KMS-11 (cell line): ENCODE measurements around the gene TGDS.
"Not testable (repeated sequence)": the region's sequence is repeated elsewhere in the genome, so short reads cannot be mapped to it uniquely, and the experiment has no call there.

Source experiments
- H2AFZ ChIP-seq: fragments of 200-600 bp; sonication (generic); 2 replicates; pipeline ENCODE4 v1.6.1; 2016; ENCODE audit warnings: antibody characterized with exemption, mixed run types, low read depth
- H3K27ac ChIP-seq: fragments of 200-600 bp; sonication (generic); 2 replicates; pipeline ENCODE4 v1.6.1; 2016; ENCODE audit warnings: mild to moderate bottlenecking, mixed run types
- H3K27me3 ChIP-seq: fragments of 200-600 bp; sonication (generic); 2 replicates; pipeline ENCODE4 v1.6.1; 2017; ENCODE audit warnings: mild to moderate bottlenecking, low read depth, mixed run types, moderate library complexity; ENCODE audit not compliant: insufficient read depth
- H3K36me3 ChIP-seq: fragments of 200-600 bp; sonication (generic); 2 replicates; pipeline ENCODE4 v1.6.1; 2017; ENCODE audit warnings: mild to moderate bottlenecking, mixed run types; ENCODE audit not compliant: insufficient read depth
- H3K4me1 ChIP-seq: fragments of 200-600 bp; sonication (generic); 2 replicates; pipeline ENCODE4 v1.6.1; 2016; ENCODE audit warnings: mild to moderate bottlenecking, low read depth, mixed run types; ENCODE audit not compliant: poor library complexity, severe bottlenecking
- H3K4me2 ChIP-seq: fragments of 200-600 bp; sonication (generic); 2 replicates; pipeline ENCODE4 v1.7.0; 2016; ENCODE audit warnings: mild to moderate bottlenecking, mixed run types
- H3K4me3 ChIP-seq: fragments of 200-600 bp; sonication (generic); IDR thresholded peaks from 2 replicates; pipeline ENCODE4 v1.6.1; 2017; ENCODE audit warnings: low read depth, low read length, mixed read lengths; ENCODE audit not compliant: insufficient read depth
- H3K79me2 ChIP-seq: fragments of 200-600 bp; sonication (generic); 2 replicates; pipeline ENCODE4 v1.6.1; 2016; ENCODE audit warnings: low read depth, mixed run types; ENCODE audit not compliant: insufficient read depth
- H3K9ac ChIP-seq: fragments of 200-600 bp; sonication (generic); 2 replicates; pipeline ENCODE4 v1.6.1; 2016; ENCODE audit warnings: mild to moderate bottlenecking, mixed run types
- H4K20me1 ChIP-seq: fragments of 200-600 bp; sonication (generic); 2 replicates; pipeline ENCODE4 v1.6.1; 2016; ENCODE audit warnings: mild to moderate bottlenecking, mixed run types; ENCODE audit not compliant: insufficient read depth
- TF ChIP-seq, protein P1 (sequence below): fragments of 200-600 bp; sonication (generic); conservative IDR thresholded peaks from 2 replicates; pipeline ENCODE4 v1.6.1; 2017; ENCODE audit warnings: low read depth, mild to moderate bottlenecking, antibody characterized with exemption, low read length, moderate library complexity, mixed read lengths

Gene TGDS

DNA sequence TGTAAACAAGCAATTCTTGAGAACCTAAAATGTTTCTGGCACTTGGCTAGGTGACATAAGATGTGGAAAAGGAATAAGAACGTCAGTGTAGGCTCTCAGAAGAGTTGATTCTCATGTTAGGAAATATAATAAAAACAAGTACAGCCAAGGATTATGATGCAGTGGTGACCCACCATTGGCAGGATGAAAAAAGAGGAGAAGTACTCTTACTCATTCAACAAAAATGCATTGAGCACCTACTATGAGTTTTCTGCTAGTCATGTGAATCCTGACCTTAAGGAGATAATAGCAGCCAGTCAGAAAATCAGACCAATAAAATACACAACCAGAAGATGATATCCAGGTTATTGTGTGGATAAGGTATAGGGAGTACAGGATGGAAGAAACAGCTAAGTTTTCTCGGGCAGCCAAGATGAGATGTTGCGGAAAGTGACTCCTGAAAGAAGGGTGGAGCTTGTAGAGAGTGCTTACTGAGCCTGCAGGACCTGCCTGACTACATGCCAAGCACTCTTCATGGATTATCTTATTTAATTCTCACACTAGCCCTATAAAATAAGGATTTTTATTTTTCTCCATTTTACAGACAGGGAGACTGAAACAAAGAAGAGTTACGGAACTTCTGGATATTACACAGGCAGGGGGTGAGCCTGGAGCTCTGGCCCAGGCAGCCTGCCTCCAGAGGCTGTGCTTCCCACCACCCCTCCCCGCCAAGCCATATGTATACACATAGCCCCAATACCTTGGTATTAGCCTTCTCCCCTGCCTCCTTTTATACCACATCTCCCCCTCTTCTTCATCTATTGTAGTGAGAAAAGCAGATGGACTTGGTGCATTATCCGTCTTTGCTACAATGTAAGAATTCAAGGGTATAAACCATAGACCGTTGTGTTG, 58.0 kb downstream of the TGDS start:
- H3K27ac ChIP-seq = no peak overlapping the region
- H3K79me2 ChIP-seq = no peaks in the 10 kb centered on the region
- no peaks in the 10 kb centered on the region for H4K20me1 ChIP-seq
- TF ChIP-seq, protein P1, sequence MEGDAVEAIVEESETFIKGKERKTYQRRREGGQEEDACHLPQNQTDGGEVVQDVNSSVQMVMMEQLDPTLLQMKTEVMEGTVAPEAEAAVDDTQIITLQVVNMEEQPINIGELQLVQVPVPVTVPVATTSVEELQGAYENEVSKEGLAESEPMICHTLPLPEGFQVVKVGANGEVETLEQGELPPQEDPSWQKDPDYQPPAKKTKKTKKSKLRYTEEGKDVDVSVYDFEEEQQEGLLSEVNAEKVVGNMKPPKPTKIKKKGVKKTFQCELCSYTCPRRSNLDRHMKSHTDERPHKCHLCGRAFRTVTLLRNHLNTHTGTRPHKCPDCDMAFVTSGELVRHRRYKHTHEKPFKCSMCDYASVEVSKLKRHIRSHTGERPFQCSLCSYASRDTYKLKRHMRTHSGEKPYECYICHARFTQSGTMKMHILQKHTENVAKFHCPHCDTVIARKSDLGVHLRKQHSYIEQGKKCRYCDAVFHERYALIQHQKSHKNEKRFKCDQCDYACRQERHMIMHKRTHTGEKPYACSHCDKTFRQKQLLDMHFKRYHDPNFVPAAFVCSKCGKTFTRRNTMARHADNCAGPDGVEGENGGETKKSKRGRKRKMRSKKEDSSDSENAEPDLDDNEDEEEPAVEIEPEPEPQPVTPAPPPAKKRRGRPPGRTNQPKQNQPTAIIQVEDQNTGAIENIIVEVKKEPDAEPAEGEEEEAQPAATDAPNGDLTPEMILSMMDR = no peak
- no peaks in the 10 kb centered on the region for H3K36me3 ChIP-seq
- H3K27me3 ChIP-seq = no peaks in the 10 kb centered on the region
- no peaks in the 10 kb centered on the region for H3K4me1 ChIP-seq
- H2AFZ ChIP-seq = no peak overlapping the region
- no peak overlapping the region for H3K9ac ChIP-seq
- no peak overlapping the region for H3K4me3 ChIP-seq
- H3K4me2 ChIP-seq = no peak overlapping the region

- Histone ChIP-seq H2AFZ (no peak overlapping the region), H3K79me2 (no peaks in the 10 kb centered on the region), H3K9ac (no peak overlapping the region), H3K4me1 (no peaks in the 10 kb centered on the region), H3K36me3 (no peaks in the 10 kb centered on the region), H3K4me2 (no peak overlapping the region), H3K27me3 (no peaks in the 10 kb centered on the region), H3K27ac (no peak overlapping the region), H3K4me3 (no peak overlapping the region), H4K20me1 (no peaks in the 10 kb centered on the region)
- TF ChIP-seq, protein P1 = no peak
Observed at GRCh38 chr13:94535775-94536174, 60.2 kb downstream of the TGDS start.

GRCh38 chr13:94535231-94535630, 60.7 kb downstream of the TGDS start:
- H4K20me1 ChIP-seq = no peaks in the 10 kb centered on the region
- H3K4me2 ChIP-seq = no peak overlapping the region
- H3K4me3 ChIP-seq = no peak overlapping the region
- H3K27me3 ChIP-seq = no peaks in the 10 kb centered on the region
- H3K4me1 ChIP-seq = no peaks in the 10 kb centered on the region
- no peak overlapping the region for H3K27ac ChIP-seq
- TF ChIP-seq, protein P1 = no peak
- no peaks in the 10 kb centered on the region for H3K79me2 ChIP-seq
- no peak overlapping the region for H2AFZ ChIP-seq
- no peaks in the 10 kb centered on the region for H3K36me3 ChIP-seq
- H3K9ac ChIP-seq = no peak overlapping the region

DNA sequence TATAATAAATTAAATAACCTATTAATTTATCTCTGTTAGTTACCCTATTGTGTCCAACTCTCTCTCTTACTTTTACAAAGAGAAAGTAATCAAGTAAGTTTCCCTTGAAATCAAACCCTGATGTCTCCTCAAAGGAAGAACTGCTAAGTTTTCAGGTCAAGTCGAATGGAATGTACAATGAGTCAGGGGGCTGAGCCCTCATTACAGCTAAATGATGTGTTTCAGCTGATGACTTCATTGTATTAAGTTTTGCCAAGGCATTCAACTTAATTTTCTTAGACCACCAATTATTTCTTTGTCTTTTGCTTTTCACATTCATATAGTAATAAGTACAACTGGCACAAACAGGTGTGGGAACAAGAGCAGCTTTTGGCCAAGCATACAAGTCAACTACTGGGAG, 61.8 kb downstream of the TGDS start:
- H4K20me1 ChIP-seq = no peaks in the 10 kb centered on the region
- no peaks in the 10 kb centered on the region for H3K36me3 ChIP-seq
- H3K4me3 ChIP-seq = no peak overlapping the region
- no peak overlapping the region for H3K27ac ChIP-seq
- TF ChIP-seq, protein P1 = no peak
- no peak overlapping the region for H3K4me2 ChIP-seq
- no peaks in the 10 kb centered on the region for H3K4me1 ChIP-seq
- no peaks in the 10 kb centered on the region for H3K79me2 ChIP-seq
- H2AFZ ChIP-seq = no peak overlapping the region
- no peak overlapping the region for H3K9ac ChIP-seq
- H3K27me3 ChIP-seq = no peaks in the 10 kb centered on the region

- not testable (repeated sequence) for H3K27ac ChIP-seq, H4K20me1 ChIP-seq
Observed at GRCh38 chr13:94532278-94532677, 63.7 kb downstream of the TGDS start.

GRCh38 chr13:94526956-94527355, 69.0 kb downstream of the TGDS start:
- not testable (repeated sequence) for H4K20me1 ChIP-seq, H3K79me2 ChIP-seq, H3K4me2 ChIP-seq, H2AFZ ChIP-seq, H3K9ac ChIP-seq, H3K27me3 ChIP-seq, H3K4me3 ChIP-seq, H3K4me1 ChIP-seq, H3K36me3 ChIP-seq, H3K27ac ChIP-seq

More at GRCh38 chr13:94532278-94532677, 63.7 kb downstream of the TGDS start:
- not testable (repeated sequence) for H3K4me3 ChIP-seq, H2AFZ ChIP-seq, H3K79me2 ChIP-seq, H3K27me3 ChIP-seq, H3K36me3 ChIP-seq, H3K4me1 ChIP-seq, H3K9ac ChIP-seq, H3K4me2 ChIP-seq
